Stromal cell of bone marrow (primary cell): ENCODE results near the gene CDC42BPA.
"Not testable (repeated sequence)": the region's sequence is repeated elsewhere in the genome, so short reads cannot be mapped to it uniquely, and the experiment has no call there.

Source experiments
- DNase-seq: peaks from one replicate; pipeline ENCODE4 v3.0.0-alpha.2; 2012; ENCODE audit warnings: low read depth

CDC42BPA gene

DNA sequence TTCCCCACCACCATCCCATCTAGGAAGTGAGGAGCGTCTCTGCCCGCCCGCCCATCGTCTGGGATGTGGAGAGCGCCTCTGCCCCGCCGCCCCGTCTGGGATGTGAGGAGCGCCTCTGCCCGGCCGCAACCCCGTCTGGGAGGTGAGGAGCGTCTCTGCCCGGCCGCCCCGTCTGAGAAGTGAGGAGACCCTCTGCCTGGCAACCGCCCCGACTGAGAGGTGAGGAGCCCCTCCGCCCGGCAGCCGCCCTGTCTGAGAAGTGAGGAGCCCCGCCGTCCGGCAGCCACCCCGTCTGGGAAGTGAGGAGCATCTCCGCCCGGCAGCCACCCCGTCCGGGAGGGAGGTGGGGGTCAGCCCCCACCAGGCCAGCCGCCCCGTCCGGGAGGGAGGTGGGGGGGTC, 185.6 kb downstream of the CDC42BPA start:
- DNase-seq, result not testable (repeated sequence)

- peak; percentile 18 for DNase-seq
These were observed 187.1 kb downstream of the CDC42BPA start for GRCh38 chr1:227131193-227131592.

GRCh38 chr1:227127891-227128290, 190.4 kb downstream of the CDC42BPA start:
- DNase-seq, result no peak

GRCh38 chr1:227125929-227126545, 192.3 kb downstream of the CDC42BPA start:
- DNase-seq, result no peak

- DNase-seq, result no peak
These were observed 193.8 kb downstream of the CDC42BPA start for GRCh38 chr1:227124473-227124872.

GRCh38 chr1:227120826-227121225, 197.5 kb downstream of the CDC42BPA start:
- no peak for DNase-seq

DNA sequence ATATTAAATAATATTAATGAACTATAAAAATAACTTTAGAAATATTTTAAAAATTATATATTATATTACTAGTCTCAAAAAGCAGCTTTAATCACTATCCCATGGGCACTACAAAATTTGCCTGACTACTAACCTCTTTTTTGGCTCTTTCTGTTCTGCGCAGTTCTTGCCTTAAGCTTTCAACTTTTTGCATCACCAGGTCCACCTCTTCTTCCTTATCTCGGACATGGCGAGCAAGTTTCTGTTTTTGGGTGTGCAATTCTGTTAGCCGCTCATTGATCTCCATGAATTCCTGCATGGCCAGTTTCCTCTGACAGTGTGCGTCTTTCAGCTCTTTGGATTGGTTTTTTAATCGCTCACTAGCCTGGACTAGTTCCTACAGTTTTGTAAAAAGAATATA, 205.8 kb downstream of the CDC42BPA start:
- no peak for DNase-seq

DNA sequence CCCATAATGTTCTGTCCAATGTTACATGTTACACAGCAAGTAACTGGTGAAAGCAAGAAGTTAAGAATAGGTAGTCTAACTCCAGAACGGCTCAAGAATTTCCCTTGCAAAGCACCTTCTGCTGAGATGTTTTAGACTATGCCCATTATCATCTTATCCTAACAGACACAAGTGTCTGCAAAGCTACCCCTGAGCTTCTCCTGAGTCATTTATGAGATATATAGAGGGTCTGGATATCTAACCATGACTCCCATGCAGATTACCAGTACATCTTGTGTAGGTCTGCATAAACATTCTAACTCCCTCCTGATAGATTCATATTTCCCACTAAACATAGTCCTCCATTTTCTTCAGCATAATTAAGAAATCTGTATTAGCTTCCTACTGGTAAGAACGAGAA, 206.5 kb downstream of the CDC42BPA start:
- DNase-seq, result no peak

- DNase-seq, result not testable (repeated sequence)
These were observed 213.0 kb downstream of the CDC42BPA start for GRCh38 chr1:227105291-227105690.

DNA sequence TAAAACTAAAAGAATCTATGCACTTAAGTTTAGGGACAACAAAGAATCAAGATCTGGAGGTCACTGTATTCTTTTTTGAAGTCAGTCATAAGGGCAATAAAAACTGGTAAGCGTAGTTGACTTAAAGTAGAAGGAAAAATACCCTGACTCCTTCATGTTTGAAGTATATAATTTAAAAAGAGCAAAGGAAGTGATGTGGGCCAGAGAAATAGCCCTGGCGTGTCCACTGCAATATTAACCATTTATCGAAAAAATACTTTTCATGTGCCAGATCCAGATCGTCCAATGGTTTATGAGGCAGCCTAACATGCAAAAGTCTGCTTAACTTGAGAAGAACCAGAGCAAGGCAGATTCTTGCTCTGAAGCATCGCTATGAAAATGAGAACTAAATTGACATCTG, 216.2 kb downstream of the CDC42BPA start:
- no peak for DNase-seq

DNA sequence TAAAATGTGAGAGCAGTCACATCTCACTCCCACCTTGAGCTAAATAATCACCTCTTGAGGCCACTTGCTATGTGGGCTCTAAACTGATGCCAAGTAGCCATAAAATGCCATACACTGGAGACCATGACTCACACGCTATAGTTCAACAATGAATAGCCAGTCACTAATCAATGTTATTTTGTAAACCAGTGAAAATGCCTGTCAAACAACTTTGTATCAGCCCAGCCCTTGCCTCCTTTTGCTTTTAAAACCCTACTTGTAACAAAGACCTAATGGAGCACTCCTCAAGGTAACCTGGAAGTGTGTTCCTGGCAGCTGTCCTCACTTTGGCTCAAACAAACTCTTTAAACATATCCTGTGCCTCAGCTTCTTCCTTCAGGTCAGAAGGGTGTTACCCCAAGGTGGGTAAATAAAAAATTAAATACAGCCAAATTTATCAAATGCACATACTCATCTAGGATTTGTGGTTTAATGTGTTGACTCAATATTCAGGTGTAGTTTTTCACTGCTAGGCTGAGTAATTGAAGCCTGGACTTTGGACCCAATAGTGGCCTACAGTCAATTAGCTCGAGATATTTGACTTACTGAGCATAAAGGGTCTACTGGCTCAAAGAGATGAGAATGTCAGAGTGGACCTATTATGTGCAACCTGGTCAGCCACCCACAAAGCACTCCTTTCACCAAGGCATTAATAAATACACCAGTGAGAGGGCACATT, 223.9 kb downstream of the CDC42BPA start:
- no peak for DNase-seq

DNA sequence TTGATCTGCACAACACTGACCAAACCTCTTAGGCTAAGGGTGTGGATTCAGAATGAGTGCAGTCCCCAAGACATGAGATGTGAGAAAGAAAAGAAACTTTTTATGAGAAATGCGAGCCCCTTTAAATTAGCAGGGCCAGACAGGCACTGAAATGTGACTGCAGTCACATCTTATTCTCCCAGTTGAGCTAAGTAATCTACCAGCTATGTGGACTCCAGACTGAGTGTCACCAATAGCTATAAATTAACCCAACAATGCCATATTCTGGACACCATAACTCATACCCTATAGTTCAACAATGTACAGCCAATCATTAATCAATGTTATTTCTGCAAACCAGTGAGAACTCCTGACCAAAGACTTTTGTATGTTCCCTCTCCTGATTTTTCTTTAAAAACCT, 225.0 kb downstream of the CDC42BPA start:
- no peak for DNase-seq

DNA sequence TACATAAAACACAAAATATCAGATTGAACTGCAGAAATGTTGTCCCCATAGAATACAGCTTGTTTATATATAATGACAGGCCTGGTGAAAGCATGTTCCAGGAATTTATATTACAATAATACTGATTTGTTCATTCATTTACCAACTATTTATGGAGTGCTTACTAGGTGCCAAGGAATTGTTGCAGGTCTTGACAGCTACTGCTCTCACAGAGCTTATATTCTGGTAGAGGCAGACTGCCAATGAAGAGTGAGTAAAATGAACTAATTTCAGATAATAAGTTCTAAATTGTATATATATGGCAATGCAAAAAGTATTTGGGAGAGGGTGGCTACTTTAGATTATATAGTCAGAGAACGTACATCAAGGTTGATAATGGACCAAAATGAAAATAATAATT, 226.2 kb downstream of the CDC42BPA start:
- no peak for DNase-seq

DNA sequence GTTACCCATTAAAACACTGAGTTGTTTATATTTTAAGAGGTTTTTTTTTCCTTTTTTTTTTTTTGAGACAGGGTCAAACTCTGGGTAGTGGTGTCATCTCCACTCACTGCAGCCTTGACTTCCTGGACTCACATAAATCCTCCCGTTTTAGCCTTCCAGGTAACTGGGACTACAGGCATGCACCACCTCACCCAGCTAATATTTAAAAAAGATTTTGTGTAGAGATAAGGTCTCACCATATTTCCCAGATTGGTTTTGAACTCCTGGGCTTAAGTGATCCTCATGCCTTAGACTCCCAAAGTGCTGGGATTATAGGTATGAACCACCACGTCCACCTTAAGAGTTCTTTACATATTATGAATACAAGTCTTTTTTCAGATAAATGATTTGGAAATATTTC, 231.7 kb downstream of the CDC42BPA start:
- no peak for DNase-seq

GRCh38 chr1:227082999-227083746, 235.1 kb downstream of the CDC42BPA start:
- DNase-seq, result no peak

DNA sequence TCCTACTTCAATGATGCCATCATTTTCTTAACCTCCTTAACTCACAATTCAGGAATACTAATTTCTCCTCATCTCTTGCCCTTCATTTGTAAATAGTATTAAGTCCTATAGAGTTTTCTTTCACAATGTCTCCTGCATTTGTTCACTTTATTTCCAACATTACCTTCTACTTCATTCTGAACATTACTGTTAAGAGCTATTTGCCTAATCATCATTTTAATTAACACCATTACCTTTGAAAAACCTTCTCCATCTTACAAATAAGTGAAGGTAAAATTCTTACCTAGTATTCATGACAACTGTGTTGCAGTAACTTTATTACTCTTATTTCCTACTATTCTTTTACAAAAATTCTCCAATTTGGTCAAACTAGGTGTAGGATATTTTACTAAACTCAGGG, 240.5 kb downstream of the CDC42BPA start:
- no peak for DNase-seq

- DNase-seq, result peak; percentile 28
These were observed 244.5 kb downstream of the CDC42BPA start for GRCh38 chr1:227073786-227074185.

DNA sequence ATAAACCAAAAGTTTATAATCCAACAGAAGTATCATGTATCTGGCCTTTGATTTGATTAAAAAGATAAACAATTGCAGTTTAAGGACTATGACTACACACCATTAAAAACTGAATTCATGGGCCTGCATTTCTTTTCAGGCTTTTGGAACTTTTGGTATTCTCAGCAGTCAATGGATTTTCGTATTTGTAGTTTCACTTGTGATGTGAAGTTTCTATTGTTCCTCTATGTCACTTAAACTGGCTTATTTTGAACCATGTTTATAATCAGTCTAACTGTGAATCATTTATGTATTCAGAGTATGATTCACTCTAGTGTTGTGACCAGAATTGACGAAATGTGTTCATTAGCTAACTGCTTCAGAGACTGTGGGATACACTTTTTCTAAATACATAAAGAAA, 245.3 kb downstream of the CDC42BPA start:
- peak; percentile 17 for DNase-seq

DNA sequence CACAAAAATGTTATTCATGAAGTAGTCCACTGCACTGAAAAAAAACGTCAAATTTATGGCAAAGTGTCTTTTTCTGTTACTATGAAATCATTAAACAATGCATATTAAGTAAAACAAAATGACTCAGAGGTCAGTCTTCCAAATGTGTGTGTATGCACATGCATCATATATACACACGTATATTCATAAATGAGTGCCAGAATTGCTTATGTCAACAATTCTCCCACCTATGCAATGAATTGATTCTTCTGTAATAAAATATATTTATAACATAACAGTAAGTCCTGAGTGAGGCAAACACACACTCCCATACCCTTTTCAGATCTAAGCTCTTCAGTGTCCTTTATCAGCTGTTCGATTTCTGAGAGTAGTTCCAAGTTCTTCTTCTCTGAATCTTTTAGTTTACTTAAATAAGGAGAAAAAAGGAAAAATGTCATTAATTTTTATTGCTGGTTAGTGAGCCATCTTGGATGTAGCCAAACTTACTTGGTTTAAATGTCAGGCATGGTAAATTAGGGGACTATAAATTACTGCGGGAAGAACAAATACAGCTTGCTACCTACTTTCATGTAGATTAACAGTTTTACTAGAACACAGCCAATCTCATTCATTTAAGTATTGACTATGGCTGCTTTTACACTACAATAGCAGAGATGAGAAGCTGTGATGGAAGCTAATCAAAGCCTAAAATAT, 246.3 kb downstream of the CDC42BPA start:
- DNase-seq, result no peak

GRCh38 chr1:227070638-227071285, 247.5 kb downstream of the CDC42BPA start:
- DNase-seq, result no peak

DNA sequence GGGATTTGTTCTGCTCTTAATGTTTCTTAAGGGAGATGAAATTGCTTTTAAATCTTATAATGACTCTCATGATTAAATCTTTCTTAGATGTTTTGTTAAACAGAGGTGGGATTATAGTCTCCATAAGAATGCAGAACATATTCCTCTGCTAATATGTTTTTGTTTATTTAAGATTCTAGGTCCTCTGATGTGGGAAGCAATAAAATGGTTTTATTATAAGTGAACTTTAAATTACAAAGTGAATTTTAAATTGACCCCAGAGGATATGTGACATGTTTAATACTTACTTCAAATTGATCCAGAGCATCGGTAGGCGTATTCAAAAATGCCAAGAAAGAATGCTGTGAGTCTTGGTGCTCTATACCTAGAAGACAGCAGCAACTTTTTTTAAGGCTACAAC, 248.8 kb downstream of the CDC42BPA start:
- no peak for DNase-seq

DNA sequence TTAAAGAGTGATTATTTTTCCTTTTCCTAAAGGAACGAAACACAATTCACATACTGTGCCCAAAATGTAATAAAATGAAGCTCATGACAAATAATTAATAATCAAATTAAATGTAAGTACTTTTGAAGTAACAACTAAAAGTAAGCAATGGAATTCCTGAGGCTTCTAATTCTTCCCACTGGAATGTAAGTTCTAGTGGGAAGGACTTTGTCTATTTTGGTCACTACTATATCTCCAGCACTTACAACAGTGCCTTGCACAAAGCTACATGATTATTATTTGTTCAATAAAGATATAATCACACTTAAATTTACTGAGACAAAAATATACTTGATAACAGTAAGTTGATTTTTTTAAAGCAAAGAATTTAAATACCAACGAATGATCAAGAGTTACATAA, 249.4 kb downstream of the CDC42BPA start:
- no peak for DNase-seq
